ENCODE measurements around the gene CFAP73. TPM values are rescaled to one million over a fixed set of nuclear protein-coding genes. Genes with fewer than 3 reads are reported as not detected.

CFAP73 gene
- total RNA-seq, result not detected
- polyA plus RNA-seq, result under 1 TPM; 0.64 to 0.71 (median 0.70) TPM
- long read RNA-seq, donor 1, result 0 reads
- long read RNA-seq, donor 2, result 0 reads

GRCh38 chr12:113149361-113150150 lies at the start of gene CFAP73:
CFAP73 (plus strand) TSS chr12:113149724; CDS start chr12:113149858, 134 bp downstream.
- Histone ChIP-seq H3K4me1 (peaks cover 16 to 25% (median 22%) of the 10 kb centered on the region in 6 donors), H3K27me3 (replicated peaks in 1 of 7) (peaks cover 0 to 54% (median 18%) of the 10 kb centered on the region in 7 donors), H3K27ac (no peak within 1 kb of the TSS), H3K4me3 (no peak within 1 kb of the TSS), H3K36me3 (no peaks in the 10 kb centered on the region), H3K9me3 (peaks cover 0 to 10% (median 6%) of the 10 kb centered on the region in 8 donors)
- no peak for TF ChIP-seq POLR2A (IDR thresholded peaks at IDR 0.05)
- TF ChIP-seq POLR2AphosphoS5 (IDR thresholded peaks at IDR 0.05), result no peak
- no peak for TF ChIP-seq CTCF (IDR thresholded peaks at IDR 0.05 in 8 of 11, conservative IDR thresholded peaks at IDR 0.05 in 3 of 11)
- 29 to 67% (median 52%) methylated on average over 14 to 22 of the region's 22 CpGs for WGBS, 5 donors
- intact Hi-C loops (cut with DNase I; ENCODE audit: low total_unique reads), result loop anchor here (10.0 kb wide), 1 partner anchor 55 kb away; no protein-coding TSS in a partner anchor
- no peak for DNase-seq

- H3K27me3 ChIP-seq (replicated peaks in 1 of 7), result peaks cover 0 to 17% (median 0%) of the 10 kb centered on the region in 7 donors
- TF ChIP-seq POLR2AphosphoS5 (IDR thresholded peaks at IDR 0.05) (peak in 2 of 3 donors; percentile 44 to 72), POLR2A (IDR thresholded peaks at IDR 0.05) (no peak), CTCF (IDR thresholded peaks at IDR 0.05 in 8 of 11, conservative IDR thresholded peaks at IDR 0.05 in 3 of 11) (no peak)
- no peak for DNase-seq
- WGBS, 5 donors, result 69 to 86% (median 77%) methylated on average over 7 to 12 of the region's 12 CpGs
- no peaks in the 10 kb centered on the region for H3K9me3 ChIP-seq
- intact Hi-C loops (cut with DNase I; ENCODE audit: low total_unique reads), result loop anchor here (2.0 to 10.0 kb wide), 2 partner anchors 51 to 55 kb away; no protein-coding TSS in a partner anchor
- peaks cover 0 to 26% (median 11%) of the 10 kb centered on the region in 6 donors for H3K36me3 ChIP-seq
- H3K4me1 ChIP-seq, result peaks cover 8 to 57% (median 27%) of the 10 kb centered on the region in 6 donors
- H3K27ac ChIP-seq, result no peak overlapping the region
- no peak overlapping the region for H3K4me3 ChIP-seq
Measured at GRCh38 chr12:113099764-113100163, 49.8 kb upstream of the CFAP73 start.

- Histone ChIP-seq H3K4me1 (peaks cover 8 to 45% (median 23%) of the 10 kb centered on the region in 6 donors), H3K36me3 (peaks cover 0 to 6% (median 3%) of the 10 kb centered on the region in 6 donors), H3K4me3 (no peak overlapping the region), H3K27me3 (replicated peaks in 1 of 7) (peaks cover 0 to 17% (median 0%) of the 10 kb centered on the region in 7 donors), H3K27ac (no peak overlapping the region), H3K9me3 (no peaks in the 10 kb centered on the region)
- 78 to 97% (median 83%) methylated on average over 10 of the region's 10 CpGs for WGBS, 5 donors
- intact Hi-C loops (cut with DNase I; ENCODE audit: low total_unique reads), result no loop called here
- no peak for DNase-seq
- TF ChIP-seq POLR2A (IDR thresholded peaks at IDR 0.05), result no peak
- TF ChIP-seq POLR2AphosphoS5 (IDR thresholded peaks at IDR 0.05), result peak in 1 of 3 donors; percentile 43
- no peak for TF ChIP-seq CTCF (IDR thresholded peaks at IDR 0.05 in 8 of 11, conservative IDR thresholded peaks at IDR 0.05 in 3 of 11)
Measured at GRCh38 chr12:113101751-113102150, 47.8 kb upstream of the CFAP73 start.

- Histone ChIP-seq H3K4me3 (no peak overlapping the region), H3K27me3 (replicated peaks in 1 of 7) (peaks cover 0 to 17% (median 0%) of the 10 kb centered on the region in 7 donors), H3K4me1 (peaks cover 8 to 38% (median 23%) of the 10 kb centered on the region in 6 donors), H3K27ac (no peak overlapping the region), H3K36me3 (no peaks in the 10 kb centered on the region), H3K9me3 (no peaks in the 10 kb centered on the region)
- DNase-seq, result no peak
- intact Hi-C loops (cut with DNase I; ENCODE audit: low total_unique reads), result no loop called here
- TF ChIP-seq POLR2AphosphoS5 (IDR thresholded peaks at IDR 0.05) (no peak), CTCF (IDR thresholded peaks at IDR 0.05 in 8 of 11, conservative IDR thresholded peaks at IDR 0.05 in 3 of 11) (no peak), POLR2A (IDR thresholded peaks at IDR 0.05) (no peak)
- 83 to 93% (median 85%) methylated on average over 5 of the region's 5 CpGs for WGBS, 5 donors
Measured at GRCh38 chr12:113102811-113103210, 46.7 kb upstream of the CFAP73 start.
